ENCODE measurements around the gene CGNL1.
A peak's percentile ranks its signal among the peaks of the same experiment; 100 is the strongest.

The CGNL1 gene

GRCh38 chr15:57557810-57558209 lies 181.5 kb downstream of the CGNL1 start:
- ChIA-PET POLR2A (no interaction called here), CTCF (interaction anchor here (0.7 to 2.5 kb wide), 2 partner anchors 11 to 97 kb away, joined by 4 to 9 read pairs; no protein-coding TSS in a partner anchor)
- no peaks in the 10 kb centered on the region for H3K4me1 ChIP-seq (ENCODE audit: control insufficient read depth, insufficient read depth, low read length)
- H3K9me3 ChIP-seq (ENCODE audit: control insufficient read depth, insufficient read depth, low read depth, low read length), result no peaks in the 10 kb centered on the region
- no peak overlapping the region for H3K4me3 ChIP-seq (ENCODE audit: low read depth, low read length)
- H3K36me3 ChIP-seq (ENCODE audit: control insufficient read depth in 2 of 2, insufficient read depth in 1 of 2, low read length in 2 of 2), result no peaks in the 10 kb centered on the region
- TF ChIP-seq ZNF514 (tag by site-specific recombination; IDR thresholded peaks at IDR 0.05) (no peak), FEZF1 (tag by site-specific recombination; IDR thresholded peaks at IDR 0.05) (no peak), ZBTB7A (tag by site-specific recombination; IDR thresholded peaks at IDR 0.05; ENCODE audit: low read depth) (no peak), TSHZ1 (tag by site-specific recombination; IDR thresholded peaks at IDR 0.05; ENCODE audit: borderline replicate concordance) (no peak)
- H3K27ac ChIP-seq (ENCODE audit: extremely low read depth, low read depth, low read length), result no peak overlapping the region

- POLR2A ChIA-PET, result no interaction called here
- H3K4me3 ChIP-seq (ENCODE audit: low read depth, low read length), result no peak overlapping the region
- H3K4me1 ChIP-seq (ENCODE audit: control insufficient read depth, insufficient read depth, low read length), result no peaks in the 10 kb centered on the region
- H3K9me3 ChIP-seq (ENCODE audit: control insufficient read depth, insufficient read depth, low read depth, low read length), result no peaks in the 10 kb centered on the region
- no peaks in the 10 kb centered on the region for H3K36me3 ChIP-seq (ENCODE audit: control insufficient read depth in 2 of 2, insufficient read depth in 1 of 2, low read length in 2 of 2)
- no peak for TF ChIP-seq KLF10 (tag by site-specific recombination; IDR thresholded peaks at IDR 0.05)
- TF ChIP-seq ZNF654 (tag by site-specific recombination; IDR thresholded peaks at IDR 0.05; ENCODE audit: low read depth), result peak; percentile 59
- peak; percentile 88 for TF ChIP-seq ZNF513 (tag by site-specific recombination; IDR thresholded peaks at IDR 0.05)
- TF ChIP-seq ZNF660 (tag by site-specific recombination; IDR thresholded peaks at IDR 0.05), result peak; percentile 51; the same call in 1 of the 2 replicates
- TF ChIP-seq ZNF2 (tag by site-specific recombination; IDR thresholded peaks at IDR 0.05), result peak; percentile 64; the same call in 1 of the 2 replicates
- no peak overlapping the region for H3K27ac ChIP-seq (ENCODE audit: extremely low read depth, low read depth, low read length)
- CTCF ChIA-PET, result interaction anchor here (0.6 to 2.8 kb wide), 40 partner anchors 8 to 1268 kb away, joined by 3 to 10 read pairs (median 4); no protein-coding TSS in a partner anchor
These were observed 183.6 kb downstream of the CGNL1 start for GRCh38 chr15:57559875-57560274.

- POLR2A ChIA-PET, result no interaction called here
- H3K4me1 ChIP-seq (ENCODE audit: control insufficient read depth, insufficient read depth, low read length), result no peaks in the 10 kb centered on the region
- H3K27ac ChIP-seq (ENCODE audit: extremely low read depth, low read depth, low read length), result no peak overlapping the region
- no peak overlapping the region for H3K4me3 ChIP-seq (ENCODE audit: low read depth, low read length)
- no peaks in the 10 kb centered on the region for H3K9me3 ChIP-seq (ENCODE audit: control insufficient read depth, insufficient read depth, low read depth, low read length)
- CTCF ChIA-PET, result interaction anchor here (0.6 to 2.8 kb wide), 29 partner anchors 11 to 859 kb away, joined by 3 to 10 read pairs (median 3); no protein-coding TSS in a partner anchor
- no peaks in the 10 kb centered on the region for H3K36me3 ChIP-seq (ENCODE audit: control insufficient read depth in 2 of 2, insufficient read depth in 1 of 2, low read length in 2 of 2)
- TF ChIP-seq ZSCAN30 (tag by site-specific recombination; IDR thresholded peaks at IDR 0.05) (0 out of 2 replicates have a peak, but pooled peaks have one; percentile 39), PRDM2 (tag by site-specific recombination; IDR thresholded peaks at IDR 0.05; ENCODE audit: borderline replicate concordance) (no peak), CTCF (tag by site-specific recombination; IDR thresholded peaks at IDR 0.05) (peak; percentile 61), KLF1 (tag by site-specific recombination; IDR thresholded peaks at IDR 0.05) (no peak), ZNF654 (tag by site-specific recombination; IDR thresholded peaks at IDR 0.05; ENCODE audit: low read depth) (peak; percentile 63), HOXA7 (CRISPR knock-in tag; IDR thresholded peaks at IDR 0.05; ENCODE audit: borderline replicate concordance) (no peak), MEIS1 (CRISPR knock-in tag; IDR thresholded peaks at IDR 0.05; ENCODE audit: borderline replicate concordance) (no peak)
These were observed 184.9 kb downstream of the CGNL1 start for GRCh38 chr15:57561041-57561711.
